ENCODE data around the gene TMED4.

Gene TMED4

DNA sequence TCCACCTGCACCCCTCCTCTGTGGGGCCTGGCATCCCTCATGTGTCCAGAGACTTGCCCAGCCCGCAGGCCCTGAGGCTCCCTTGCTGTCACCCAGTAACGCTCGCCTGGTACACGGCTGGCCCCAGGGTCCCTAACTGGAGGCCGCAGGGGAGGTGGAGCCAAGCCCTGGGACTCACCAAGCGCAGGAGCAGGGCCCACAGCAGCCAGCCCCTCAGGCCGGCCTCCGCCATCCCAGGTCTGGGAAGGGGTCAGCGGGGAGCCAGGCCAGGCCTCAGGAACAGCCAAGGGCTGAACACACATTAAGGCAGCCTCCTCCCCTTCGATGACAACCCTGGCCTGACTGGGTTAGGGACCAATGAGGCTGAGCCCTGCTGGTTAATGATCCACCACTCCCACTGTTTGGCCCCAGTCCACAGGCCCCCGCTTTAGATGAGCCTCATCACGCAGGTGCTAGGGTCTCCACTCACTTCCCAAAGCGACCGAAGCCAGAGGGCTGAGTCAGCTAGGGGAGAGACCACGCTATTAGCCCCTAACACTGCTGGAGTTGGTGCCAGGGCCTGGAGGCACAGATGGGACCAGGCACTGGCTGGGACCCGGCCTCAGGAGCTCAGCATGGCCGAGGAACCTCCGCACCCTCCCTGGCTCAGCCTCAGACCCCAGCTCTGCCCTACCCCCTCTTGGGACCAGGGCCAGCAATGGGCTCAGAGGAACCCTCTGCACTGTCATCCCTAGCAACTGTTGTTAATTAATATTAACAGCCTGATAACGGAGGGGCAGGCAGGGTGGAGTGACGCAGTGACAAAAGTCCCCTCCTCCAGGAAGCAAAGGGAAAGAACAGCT, 40.8 kb downstream of the TMED4 start, which contains the start of gene NPC1L1:
TSS of gene NPC1L1 (minus strand) at position 303 of the 842 bp plus-strand sequence. CDS start at position 232, 71 bp downstream.
- no peak for DNase-seq (ENCODE audit: low read depth in 4 of 4, low spot score in 1 of 4)

DNA sequence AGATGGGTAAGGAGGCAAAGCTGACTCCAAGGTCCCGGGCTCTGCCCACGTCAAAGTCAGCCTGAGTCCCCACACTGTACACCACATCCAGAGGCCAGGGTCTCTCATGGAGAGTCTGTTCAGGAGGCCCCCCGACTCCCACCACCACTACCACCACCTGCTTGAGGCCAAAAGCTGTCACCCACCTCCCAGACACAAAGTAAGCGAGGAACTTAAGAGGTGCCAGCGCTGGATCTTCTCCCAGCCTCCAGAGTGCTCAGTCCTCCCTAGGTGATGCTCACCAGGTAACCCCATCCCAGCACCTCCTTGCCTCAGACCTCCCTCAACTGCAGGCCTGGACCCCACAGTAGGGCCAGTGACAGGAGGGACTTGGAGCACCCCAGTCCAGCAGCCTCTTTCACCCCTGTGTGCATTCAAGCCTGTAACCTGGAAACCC, 41.4 kb downstream of the TMED4 start:
- DNase-seq (ENCODE audit: low read depth in 4 of 4, low spot score in 1 of 4): no peak

DNA sequence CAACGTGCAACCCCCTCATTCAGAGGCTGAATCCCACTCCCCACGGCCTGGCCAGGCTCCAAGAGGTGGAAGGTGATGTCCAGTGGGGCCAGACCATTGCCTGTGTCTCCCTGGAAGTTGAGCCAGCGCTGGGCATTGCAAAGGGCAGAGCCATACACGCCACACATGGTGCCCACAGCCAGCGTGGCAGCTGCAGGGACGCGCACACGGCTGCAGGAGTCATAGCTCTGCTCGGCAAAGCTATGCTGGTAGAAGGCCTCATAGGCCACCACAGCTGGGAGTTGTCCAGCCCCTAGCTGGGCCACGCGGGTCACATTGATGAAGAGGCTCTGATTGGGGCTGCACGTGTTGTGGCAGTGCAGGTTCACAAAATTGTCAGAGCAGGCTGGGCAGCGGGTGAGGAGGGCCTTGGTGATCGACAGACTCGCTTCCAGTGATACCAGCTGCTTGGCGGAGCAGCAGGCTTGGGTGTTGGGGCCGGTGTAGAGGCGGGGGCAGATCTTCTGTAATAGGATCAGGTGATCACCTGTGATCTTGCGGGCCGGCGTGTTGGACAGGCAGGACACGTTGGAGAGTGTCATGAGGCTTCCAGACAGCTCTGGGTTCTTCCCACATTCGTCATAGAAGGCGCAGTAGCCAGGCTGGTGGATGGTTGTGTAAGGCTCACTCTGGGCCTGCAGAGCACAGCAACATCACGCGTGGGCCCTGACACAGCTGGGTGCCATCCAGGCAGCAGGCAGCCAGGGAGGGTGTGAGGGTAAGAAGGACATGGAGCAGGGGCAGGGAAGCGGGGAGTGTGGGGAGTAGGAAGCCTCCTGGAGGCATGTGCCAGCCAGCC, 42.1 kb downstream of the TMED4 start:
- DNase-seq (ENCODE audit: low read depth in 4 of 4, low spot score in 1 of 4): no peak

DNA sequence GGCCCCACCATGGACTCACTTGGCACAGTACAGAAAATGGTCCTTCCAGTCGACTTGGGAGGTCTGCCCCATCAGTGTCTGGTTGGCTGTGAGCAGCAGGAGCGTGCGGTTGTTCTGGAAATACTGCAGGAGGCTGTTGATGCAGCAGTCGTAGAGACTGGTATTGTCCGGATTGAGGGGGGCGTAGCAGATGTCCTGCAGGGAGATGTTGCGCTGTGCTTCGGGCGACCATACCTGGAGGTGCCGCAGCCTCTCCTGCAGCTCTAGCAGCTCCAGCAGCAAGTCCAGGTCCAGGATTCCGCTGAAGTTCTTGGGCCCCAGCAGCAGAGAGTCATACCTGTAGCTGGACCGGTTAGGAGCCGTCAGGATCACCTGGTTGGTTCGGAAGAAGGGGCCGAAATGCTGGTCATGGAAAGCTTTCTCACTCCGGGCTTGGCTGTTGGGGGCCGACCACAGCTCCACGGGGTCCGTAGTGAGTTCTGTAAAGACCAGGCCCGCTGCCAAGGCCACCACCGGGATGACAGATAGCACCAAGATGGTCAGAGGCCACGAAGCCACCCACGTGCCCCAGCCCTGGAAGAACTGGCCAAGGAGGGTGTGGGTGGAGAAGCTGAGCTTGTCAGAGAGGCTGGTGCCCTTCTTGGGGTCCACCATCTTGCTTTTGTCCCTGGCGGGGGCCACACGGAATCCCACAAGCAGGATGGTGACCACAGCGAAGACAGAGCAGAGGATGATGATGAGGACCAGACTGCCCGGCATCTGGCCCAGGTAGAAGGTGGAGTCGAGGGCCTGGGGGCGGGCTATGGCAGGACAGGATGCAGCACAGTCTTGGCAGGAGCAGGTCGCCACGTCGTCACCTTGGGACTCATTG, 43.0 kb downstream of the TMED4 start:
- DNase-seq (ENCODE audit: low read depth in 4 of 4, low spot score in 1 of 4): no peak

DNA sequence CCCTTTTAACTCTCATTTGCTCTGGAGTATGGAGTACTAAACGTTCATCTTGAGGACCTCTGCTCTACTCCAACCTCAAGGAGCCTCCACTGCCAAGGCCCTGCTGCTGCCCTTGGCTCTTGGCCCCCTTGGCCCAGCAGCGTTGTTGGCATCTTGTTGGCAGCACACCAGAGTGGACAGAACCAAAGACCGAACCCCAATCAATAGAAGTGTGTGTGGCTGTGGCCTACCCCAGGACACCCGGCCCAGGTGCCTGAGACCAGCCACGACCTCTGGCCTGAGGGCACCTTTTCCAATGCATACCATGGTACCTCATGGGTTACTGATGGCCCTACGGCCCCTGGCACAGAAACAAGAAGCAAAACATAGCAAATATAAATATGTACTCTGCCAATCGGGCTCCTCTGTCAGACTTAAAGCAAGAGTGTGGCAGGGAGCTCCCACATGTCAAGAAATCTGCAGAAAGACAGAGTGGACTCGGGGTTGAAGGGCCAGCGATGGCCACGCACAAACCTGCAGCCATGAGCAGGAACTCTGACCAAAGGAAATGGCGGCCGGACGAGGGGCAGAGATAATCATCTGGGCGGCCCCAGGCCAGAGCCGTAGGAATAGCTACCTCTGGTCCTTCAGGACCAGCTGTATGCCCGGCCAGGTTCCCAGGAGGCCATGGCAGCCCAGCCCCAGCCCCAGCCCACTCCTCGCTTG, 43.8 kb downstream of the TMED4 start:
- no peak for DNase-seq (ENCODE audit: low read depth in 4 of 4, low spot score in 1 of 4)

DNA sequence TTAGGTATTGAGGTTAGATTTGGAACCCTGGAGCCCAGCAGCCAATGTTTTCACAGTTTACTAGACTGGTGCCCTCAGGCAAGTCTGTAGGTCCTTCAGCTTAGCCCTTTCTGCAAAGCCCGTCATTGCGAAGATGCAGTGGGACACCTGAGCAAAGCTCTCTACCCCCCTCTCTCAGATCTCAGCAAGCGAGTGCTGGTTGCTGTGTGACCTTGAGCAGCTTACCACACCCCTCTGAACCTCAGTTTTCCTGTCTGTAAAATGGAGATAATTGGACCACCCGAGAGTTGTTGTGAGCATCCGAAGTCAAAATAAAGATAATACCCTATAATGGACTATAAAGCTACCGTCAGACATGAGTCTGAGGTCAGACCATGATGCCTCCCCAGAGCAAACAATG, 44.6 kb downstream of the TMED4 start:
- no peak for DNase-seq (ENCODE audit: low read depth in 4 of 4, low spot score in 1 of 4)

DNA sequence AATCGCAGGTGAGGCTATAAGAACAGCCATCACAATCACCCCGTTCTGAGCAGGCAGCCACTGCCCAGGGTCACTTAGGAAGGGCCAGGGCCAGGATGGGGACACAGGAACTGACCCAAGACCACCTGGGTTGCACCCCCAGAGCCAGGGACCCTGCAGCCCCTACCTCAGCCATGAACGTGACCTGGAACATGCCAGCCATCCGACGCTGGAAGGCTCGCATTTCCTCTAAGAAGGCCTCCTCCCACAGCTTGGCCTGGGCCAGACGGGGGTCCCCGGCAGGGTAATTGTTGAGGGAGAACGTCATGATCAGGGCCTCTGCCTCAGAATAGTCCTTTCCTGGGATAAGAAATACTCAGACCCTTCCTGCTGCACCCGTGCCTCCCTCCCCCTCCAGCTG, 45.9 kb downstream of the TMED4 start:
- no peak for DNase-seq (ENCODE audit: low read depth in 4 of 4, low spot score in 1 of 4)

DNA sequence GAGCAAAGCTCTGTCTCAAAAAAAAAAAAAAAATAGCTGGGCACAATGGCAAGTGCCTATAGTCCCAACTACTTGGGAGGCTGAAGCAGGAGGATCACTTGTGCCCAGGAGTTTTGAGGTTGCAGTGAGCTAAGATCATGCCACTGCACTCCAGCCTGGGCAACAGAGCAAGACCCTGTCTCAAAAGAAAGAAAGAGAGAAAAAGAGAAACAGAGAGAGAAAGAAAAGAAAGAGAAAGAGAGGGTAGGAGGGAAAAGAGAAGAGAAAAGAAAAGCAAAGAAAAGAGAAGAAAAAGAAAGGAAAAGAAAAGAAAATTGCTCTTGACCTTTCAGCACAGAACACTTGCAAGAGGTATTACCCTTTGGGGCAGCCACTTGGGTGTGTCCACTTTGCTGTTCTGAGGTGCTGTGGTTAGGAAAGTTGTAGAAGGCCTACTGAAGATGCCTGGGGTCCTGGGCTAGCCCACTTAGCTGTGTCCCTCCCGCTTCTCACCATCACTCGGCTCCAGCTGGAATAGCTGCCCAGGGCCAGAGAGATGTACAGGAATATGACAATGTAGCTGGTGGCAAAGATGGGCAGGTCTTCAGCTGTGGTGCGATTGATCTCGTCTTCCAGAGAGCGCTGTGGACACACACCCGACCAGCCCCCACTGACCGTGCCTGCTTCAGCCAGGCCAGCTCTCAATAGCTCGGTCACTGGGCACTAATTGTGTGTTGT, 46.5 kb downstream of the TMED4 start:
- DNase-seq (ENCODE audit: low read depth in 4 of 4, low spot score in 1 of 4): no peak

DNA sequence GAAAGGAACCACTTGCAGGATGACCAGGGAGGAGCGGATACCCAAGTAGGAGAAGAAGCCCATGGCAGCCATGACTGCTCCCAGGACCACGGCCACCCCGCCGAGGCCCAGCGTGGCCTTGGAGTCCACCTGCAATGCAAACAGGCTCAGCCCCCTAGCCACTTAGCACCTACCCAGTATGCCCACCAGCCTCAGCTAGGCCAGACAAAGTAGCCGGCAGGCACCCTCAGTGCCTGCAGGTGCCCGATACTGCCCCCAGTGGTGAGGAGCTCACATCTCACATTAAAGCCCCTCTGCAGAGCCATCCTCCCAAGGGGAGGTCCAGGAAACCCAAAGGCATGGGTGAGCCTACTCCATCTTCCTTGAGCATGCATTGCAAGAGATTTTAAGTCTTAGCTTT, 47.5 kb downstream of the TMED4 start:
- DNase-seq (ENCODE audit: low read depth in 4 of 4, low spot score in 1 of 4): peak in 3 of 4 experiments; percentile 28 to 39 (median 37)

DNA sequence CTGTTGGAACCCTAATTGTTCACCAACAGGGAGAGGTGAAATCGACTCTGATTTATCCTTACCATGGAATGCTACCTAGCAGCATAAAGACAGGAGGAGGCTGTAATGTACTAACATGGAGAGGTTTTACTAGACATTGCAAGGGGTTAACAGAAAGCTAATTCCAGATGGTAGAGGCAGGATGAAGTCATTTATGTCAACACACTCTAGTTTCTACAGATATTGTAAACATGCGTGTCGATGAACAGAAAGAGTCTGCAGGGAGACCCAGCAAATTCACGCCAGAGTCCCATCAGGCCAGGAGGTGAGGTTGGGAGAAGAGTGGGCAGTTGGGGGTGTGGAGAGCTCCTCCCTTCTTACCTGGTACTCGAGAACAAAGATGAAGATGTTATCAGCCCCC, 47.9 kb downstream of the TMED4 start:
- no peak for DNase-seq (ENCODE audit: low read depth in 4 of 4, low spot score in 1 of 4)

DNA sequence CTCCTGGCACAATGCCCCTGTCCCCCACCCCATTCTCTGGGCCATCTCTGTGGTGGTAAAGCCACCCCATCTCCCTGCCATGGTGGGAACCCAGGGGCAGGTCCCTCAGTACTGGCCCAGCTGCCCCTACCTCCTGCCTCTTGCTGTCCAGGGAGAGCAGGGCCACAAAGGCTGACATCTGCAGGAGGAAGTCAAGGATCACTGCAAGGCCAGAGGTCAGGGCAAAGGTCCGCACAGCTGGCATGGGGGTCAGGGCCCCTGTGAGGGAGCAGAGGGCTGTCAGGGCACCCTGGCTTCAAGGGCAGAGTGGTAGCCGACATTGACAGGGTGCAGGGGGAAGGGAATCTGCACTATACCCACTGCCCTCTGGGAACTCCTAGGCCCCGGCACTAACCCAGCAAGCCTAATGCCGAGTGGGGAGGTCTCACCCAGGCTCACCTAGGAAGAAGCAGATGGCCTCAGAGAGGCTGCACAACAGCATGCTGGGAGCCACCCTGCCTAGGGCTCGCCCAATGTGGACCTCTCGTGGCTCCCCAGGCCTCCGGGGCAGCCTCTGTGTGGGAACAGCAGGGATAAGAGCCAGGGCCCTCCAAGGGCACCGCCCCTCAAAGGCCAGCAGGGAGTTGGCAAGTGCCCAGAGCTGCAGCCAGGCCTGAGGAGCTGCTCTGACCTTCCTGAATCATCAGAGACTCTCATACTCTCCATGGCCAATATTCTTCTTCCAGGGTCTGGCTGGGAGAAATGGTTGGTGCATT, 48.6 kb downstream of the TMED4 start:
- DNase-seq (ENCODE audit: low read depth in 4 of 4, low spot score in 1 of 4): no peak

DNA sequence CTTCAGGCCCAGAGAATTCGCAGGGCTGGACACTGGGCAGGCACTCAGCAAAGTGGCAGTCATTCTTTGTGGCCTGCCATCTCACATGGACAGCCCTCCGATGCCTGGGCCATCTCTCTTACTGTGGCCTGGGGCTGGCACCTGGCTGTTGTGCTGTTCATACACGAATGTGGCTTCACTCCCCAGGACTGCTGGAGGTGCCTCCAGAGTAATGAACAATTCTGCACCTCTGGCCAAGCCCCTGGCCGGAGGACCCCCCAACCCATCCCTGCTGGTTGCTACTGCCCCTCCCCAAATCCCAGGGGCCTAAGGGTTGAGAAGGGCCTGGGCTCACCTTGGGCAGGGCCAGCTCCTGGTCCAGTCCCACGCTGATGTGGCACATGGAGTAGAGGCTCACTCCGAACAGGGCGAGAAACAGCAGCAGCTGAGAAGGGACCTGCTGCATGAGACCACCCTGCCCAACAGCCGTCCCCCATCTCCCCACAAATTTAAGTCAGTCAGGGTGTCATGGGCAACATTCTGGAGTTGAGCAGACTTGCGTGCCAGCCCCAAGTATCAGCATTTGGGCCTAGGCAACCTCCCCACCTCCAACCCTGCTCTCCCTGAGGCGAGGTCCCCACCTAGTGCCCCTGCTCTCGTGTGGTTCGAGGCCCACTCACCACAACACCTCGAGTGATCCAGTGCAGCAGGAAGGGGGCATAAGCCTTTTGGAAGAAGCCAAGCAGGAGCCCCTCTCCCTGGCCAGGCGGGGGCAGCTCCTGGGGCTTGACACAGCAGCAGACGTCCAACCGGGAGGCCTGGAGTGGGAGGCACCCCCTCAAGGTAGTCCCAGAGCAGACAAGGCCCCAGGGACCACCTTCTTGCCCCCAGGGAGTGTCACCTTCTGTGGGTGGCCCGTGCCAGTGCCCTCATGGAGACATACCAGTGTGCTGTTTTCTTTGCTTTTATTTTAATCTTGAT, 50.3 kb downstream of the TMED4 start:
- no peak for DNase-seq (ENCODE audit: low read depth in 4 of 4, low spot score in 1 of 4)

DNA sequence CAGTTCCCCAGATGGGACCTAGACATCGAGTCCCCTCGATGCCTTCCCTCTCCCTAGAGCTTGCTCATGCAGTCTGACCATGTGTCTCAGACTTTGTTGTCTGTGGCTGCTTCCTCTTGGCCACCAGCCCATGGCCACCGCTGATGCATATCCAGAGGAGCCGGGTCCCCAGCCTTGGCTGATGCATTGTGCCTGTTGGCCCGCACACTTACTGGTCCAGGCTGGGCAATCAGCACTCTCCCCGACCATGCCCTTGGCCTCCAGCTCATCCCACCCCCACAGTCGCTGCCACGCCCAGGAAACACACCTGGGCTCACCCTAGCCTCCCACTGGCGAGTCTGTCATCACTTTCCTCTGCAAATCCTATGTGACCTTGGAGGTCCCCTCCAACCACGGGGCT, 51.0 kb downstream of the TMED4 start:
- no peak for DNase-seq (ENCODE audit: low read depth in 4 of 4, low spot score in 1 of 4)
